Endodermal cell (in vitro differentiated cells): ENCODE data around the gene SFSWAP. TPM values are rescaled to one million over a fixed set of nuclear protein-coding genes. Genes with fewer than 3 reads are reported as not detected.
A peak's percentile ranks its signal among the peaks of the same experiment; 100 is the strongest.
"Not testable (repeated sequence)": the region's sequence is repeated elsewhere in the genome, so short reads cannot be mapped to it uniquely, and the experiment has no call there.

Experiments
- DNase-seq: peaks from one replicate; pipeline ENCODE4 v3.0.0-alpha.2; 2017
- H3K27ac ChIP-seq: 2 replicates; pipeline ENCODE4 v1.5.1; 2013; ENCODE audit warnings: mild to moderate bottlenecking, low read depth, low read length, moderate library complexity
- H3K27me3 ChIP-seq: 2 replicates; pipeline ENCODE4 v1.6.1; 2013; ENCODE audit warnings: mild to moderate bottlenecking, low read length, moderate library complexity; ENCODE audit not compliant: insufficient read depth, control insufficient read depth, poor library complexity, severe bottlenecking
- H3K36me3 ChIP-seq: 2 replicates; pipeline ENCODE4 v1.7.0; 2013; ENCODE audit warnings: mild to moderate bottlenecking, low read length, moderate library complexity; ENCODE audit not compliant: control insufficient read depth, insufficient read depth
- H3K4me1 ChIP-seq: one replicate; pipeline ENCODE4 v1.7.0; 2013; ENCODE audit warnings: low read length; ENCODE audit not compliant: control insufficient read depth, insufficient read depth
- H3K4me3 ChIP-seq: 2 replicates; pipeline ENCODE4 v1.5.1; 2013; ENCODE audit warnings: mild to moderate bottlenecking, low read length, moderate library complexity
- H3K9ac ChIP-seq: 2 replicates; pipeline ENCODE4 v1.6.1; 2013; ENCODE audit warnings: mild to moderate bottlenecking, low read length, moderate library complexity; ENCODE audit not compliant: poor library complexity, severe bottlenecking; ENCODE audit errors: extremely low read depth
- H3K9me3 ChIP-seq: 2 replicates; pipeline ENCODE4 v1.6.1; 2013; ENCODE audit warnings: mild to moderate bottlenecking, low read length, moderate library complexity; ENCODE audit not compliant: control insufficient read depth
- H3K27ac Mint-ChIP-seq: 2 replicates; pipeline ENCODE4 v1.8.0; 2020; ENCODE audit warnings: mixed read lengths
- H3K27me3 Mint-ChIP-seq: 2 replicates; pipeline ENCODE4 v1.8.0; 2021; ENCODE audit warnings: mild to moderate bottlenecking, mixed read lengths; ENCODE audit not compliant: insufficient read depth
- H3K36me3 Mint-ChIP-seq: 2 replicates; pipeline ENCODE4 v1.8.0; 2020; ENCODE audit warnings: low read depth, mixed read lengths
- H3K4me1 Mint-ChIP-seq: 2 replicates; pipeline ENCODE4 v1.8.0; 2020; ENCODE audit warnings: mixed read lengths
- H3K4me3 Mint-ChIP-seq: 2 replicates; pipeline ENCODE4 v1.8.0; 2020; ENCODE audit warnings: mild to moderate bottlenecking, moderate library complexity, mixed read lengths
- H3K9me3 Mint-ChIP-seq: 2 replicates; pipeline ENCODE4 v1.8.0; 2020; ENCODE audit warnings: mild to moderate bottlenecking, mixed read lengths
- WGBS, 2 experiments: methylation state at CpG; one replicate each; pipeline versions ENCODE4 v1.1.5 to v1.1.7; 2013; ENCODE audit warnings: missing lambda C conversion rate in 2 of 2, mixed read lengths in 1 of 2; ENCODE audit not compliant: insufficient coverage in 1 of 2, insufficient read length in 1 of 2; 5-methylcytosine and 5-hydroxymethylcytosine counted together
- total RNA-seq, 2 donors: library from RNA; stranded (reverse); fragmentation: NEBNext Ultra II Directional in 1 of 2; extraction: Animal tissue kit (Norgen Biotek cat#: 25700) in 1 of 2; gene quantifications; 2 replicates in 1 of 2; 3 replicates in 1 of 2; pipeline ENCODE4 v1.2.1, GENCODE V29; 2021
- TF ChIP-seq, protein P1 (sequence below): fragments of 200-600 bp; sonication (generic); conservative IDR thresholded peaks from 2 replicates; pipeline ENCODE4 v1.5.0; 2021; ENCODE audit warnings: antibody characterized with exemption, mild to moderate bottlenecking

Gene SFSWAP
- total RNA-seq, 2 donors from 2014 or later, result 50.0 to 52.3 TPM

GRCh38 chr12:131681257-131681620 is 29.7 kb upstream of the SFSWAP start:
- WGBS, 2 experiments, result 87 to 100% methylated on average over 1 to 4 of the region's 5 CpGs

GRCh38 chr12:131681746-131682509 is 29.0 kb upstream of the SFSWAP start:
- not testable (repeated sequence) for H3K36me3 Mint-ChIP-seq, H3K36me3 ChIP-seq, H3K9ac ChIP-seq, H3K27me3 ChIP-seq, H3K9me3 Mint-ChIP-seq, H3K9me3 ChIP-seq, H3K4me1 ChIP-seq, H3K27ac Mint-ChIP-seq, H3K27ac ChIP-seq, H3K27me3 Mint-ChIP-seq, H3K4me3 ChIP-seq
- Mint-ChIP-seq H3K4me1 (peaks cover 14% of the 10 kb centered on the region), H3K4me3 (peak overlapping the region; percentile 28)
- DNase-seq, result peak; percentile 96
- WGBS, 2 experiments, result 26 to 61% methylated on average over 4 to 19 of the region's 25 CpGs

More at GRCh38 chr12:131681257-131681620, 29.7 kb upstream of the SFSWAP start:
- Histone ChIP-seq H3K4me3 (no peak overlapping the region), H3K4me1 (no peaks in the 10 kb centered on the region), H3K36me3 (no peaks in the 10 kb centered on the region), H3K9ac (no peak overlapping the region), H3K9me3 (no peaks in the 10 kb centered on the region), H3K27me3 (peaks cover 4% of the 10 kb centered on the region), H3K27ac (no peak overlapping the region)
- peak; percentile 43 for DNase-seq
- peaks cover 14% of the 10 kb centered on the region for H3K4me1 Mint-ChIP-seq
- no peak overlapping the region for H3K4me3 Mint-ChIP-seq
- no peak overlapping the region for H3K27ac Mint-ChIP-seq
- no peaks in the 10 kb centered on the region for H3K9me3 Mint-ChIP-seq
- H3K36me3 Mint-ChIP-seq, result no peaks in the 10 kb centered on the region
- TF ChIP-seq, protein P1, sequence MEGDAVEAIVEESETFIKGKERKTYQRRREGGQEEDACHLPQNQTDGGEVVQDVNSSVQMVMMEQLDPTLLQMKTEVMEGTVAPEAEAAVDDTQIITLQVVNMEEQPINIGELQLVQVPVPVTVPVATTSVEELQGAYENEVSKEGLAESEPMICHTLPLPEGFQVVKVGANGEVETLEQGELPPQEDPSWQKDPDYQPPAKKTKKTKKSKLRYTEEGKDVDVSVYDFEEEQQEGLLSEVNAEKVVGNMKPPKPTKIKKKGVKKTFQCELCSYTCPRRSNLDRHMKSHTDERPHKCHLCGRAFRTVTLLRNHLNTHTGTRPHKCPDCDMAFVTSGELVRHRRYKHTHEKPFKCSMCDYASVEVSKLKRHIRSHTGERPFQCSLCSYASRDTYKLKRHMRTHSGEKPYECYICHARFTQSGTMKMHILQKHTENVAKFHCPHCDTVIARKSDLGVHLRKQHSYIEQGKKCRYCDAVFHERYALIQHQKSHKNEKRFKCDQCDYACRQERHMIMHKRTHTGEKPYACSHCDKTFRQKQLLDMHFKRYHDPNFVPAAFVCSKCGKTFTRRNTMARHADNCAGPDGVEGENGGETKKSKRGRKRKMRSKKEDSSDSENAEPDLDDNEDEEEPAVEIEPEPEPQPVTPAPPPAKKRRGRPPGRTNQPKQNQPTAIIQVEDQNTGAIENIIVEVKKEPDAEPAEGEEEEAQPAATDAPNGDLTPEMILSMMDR, result no peak
- H3K27me3 Mint-ChIP-seq, result peaks cover 11% of the 10 kb centered on the region

GRCh38 chr12:131682510-131682895 is 28.4 kb upstream of the SFSWAP start:
- 71 to 80% methylated on average over 1 to 10 of the region's 10 CpGs for WGBS, 2 experiments

More at GRCh38 chr12:131682510-131682895, 28.4 kb upstream of the SFSWAP start:
- H3K9ac ChIP-seq, result no peak overlapping the region
- Mint-ChIP-seq H3K27ac (no peak overlapping the region), H3K9me3 (no peaks in the 10 kb centered on the region), H3K4me3 (no peak overlapping the region), H3K36me3 (no peaks in the 10 kb centered on the region), H3K4me1 (peaks cover 14% of the 10 kb centered on the region), H3K27me3 (peaks cover 8% of the 10 kb centered on the region)
- no peak overlapping the region for H3K27ac ChIP-seq
- TF ChIP-seq, protein P1, result no peak
- no peaks in the 10 kb centered on the region for H3K36me3 ChIP-seq
- no peak overlapping the region for H3K4me3 ChIP-seq
- peaks cover 4% of the 10 kb centered on the region for H3K27me3 ChIP-seq
- H3K9me3 ChIP-seq, result no peaks in the 10 kb centered on the region
- no peaks in the 10 kb centered on the region for H3K4me1 ChIP-seq
- DNase-seq, result no peak
